Measurements from ENCODE around the gene RPS24.

DNA sequence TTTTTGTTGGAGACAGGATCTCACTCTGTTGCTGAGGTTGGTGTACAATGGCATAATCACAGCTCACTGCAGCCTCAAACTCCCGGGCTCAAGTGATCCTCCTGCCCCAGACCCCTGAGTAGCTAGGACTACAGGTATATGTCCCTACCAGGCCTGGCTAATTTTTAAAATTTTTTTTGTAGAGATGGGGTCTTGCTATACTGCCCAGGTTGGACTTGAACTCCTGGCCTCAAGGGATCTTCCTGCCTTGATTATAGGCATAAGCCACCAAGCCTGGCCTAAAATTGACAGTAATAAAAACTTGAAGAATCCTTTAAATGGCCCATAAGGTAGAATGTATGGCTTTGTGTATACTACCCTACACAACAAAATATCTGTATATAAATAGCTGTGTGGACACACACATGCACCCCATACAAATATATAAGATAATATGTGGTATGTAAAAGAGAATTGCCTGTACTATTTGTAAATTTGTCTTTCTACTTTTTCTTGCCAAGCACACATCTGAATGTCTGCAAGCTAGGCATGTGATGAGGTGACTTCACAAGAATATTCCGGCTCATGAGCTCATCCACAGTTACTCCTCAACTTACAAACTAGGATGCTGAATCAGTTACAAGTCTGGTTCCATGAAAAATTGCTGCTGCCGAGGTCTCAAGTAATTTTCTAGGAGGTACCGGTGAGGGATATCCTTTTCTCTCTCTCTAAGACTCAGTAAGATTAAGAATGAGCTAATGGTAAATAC, 30.9 kb upstream of the RPS24 start:
- TF ChIP-seq, protein P1, sequence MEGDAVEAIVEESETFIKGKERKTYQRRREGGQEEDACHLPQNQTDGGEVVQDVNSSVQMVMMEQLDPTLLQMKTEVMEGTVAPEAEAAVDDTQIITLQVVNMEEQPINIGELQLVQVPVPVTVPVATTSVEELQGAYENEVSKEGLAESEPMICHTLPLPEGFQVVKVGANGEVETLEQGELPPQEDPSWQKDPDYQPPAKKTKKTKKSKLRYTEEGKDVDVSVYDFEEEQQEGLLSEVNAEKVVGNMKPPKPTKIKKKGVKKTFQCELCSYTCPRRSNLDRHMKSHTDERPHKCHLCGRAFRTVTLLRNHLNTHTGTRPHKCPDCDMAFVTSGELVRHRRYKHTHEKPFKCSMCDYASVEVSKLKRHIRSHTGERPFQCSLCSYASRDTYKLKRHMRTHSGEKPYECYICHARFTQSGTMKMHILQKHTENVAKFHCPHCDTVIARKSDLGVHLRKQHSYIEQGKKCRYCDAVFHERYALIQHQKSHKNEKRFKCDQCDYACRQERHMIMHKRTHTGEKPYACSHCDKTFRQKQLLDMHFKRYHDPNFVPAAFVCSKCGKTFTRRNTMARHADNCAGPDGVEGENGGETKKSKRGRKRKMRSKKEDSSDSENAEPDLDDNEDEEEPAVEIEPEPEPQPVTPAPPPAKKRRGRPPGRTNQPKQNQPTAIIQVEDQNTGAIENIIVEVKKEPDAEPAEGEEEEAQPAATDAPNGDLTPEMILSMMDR (optimal IDR thresholded peaks at IDR 0.05 in 1 of 3, IDR thresholded peaks at IDR 0.05 in 1 of 3, conservative IDR thresholded peaks at IDR 0.05 in 1 of 3; ENCODE audit: extremely low read depth in 1 of 3, insufficient read depth in 2 of 3, low read length in 3 of 3) = no peak
- TF ChIP-seq EZH2 (IDR thresholded peaks at IDR 0.05; ENCODE audit: low read length) = no peak

All from keratinocyte (primary cell).